A549 (cell line): ENCODE results near the gene ELAVL1. TPM values are rescaled to one million over a fixed set of nuclear protein-coding genes. Genes with fewer than 3 reads are reported as not detected.

ENCODE experiments used
- ATAC-seq, 2 experiments: fragments of 200-7000 bp in 1 of 2; fragments of >200 bp in 1 of 2; cut with Nextera tagmentation in 1 of 2; cut with Tn5 transposase in 1 of 2; 3 replicates each; pipeline versions ENCODE4 v1.8.0 to v1.9.1; 2018 to 2020; ENCODE audit warnings: mild to moderate bottlenecking in 1 of 2, moderate library complexity in 1 of 2
- CTCF ChIA-PET: fragments of 300-600 bp; sonication (Branson Sonifier 250); formaldehyde crosslinking; extraction: SDS; loops from one replicate; lab custom pipeline; 2021; ENCODE audit warnings: antibody characterized with exemption, inconsistent platforms; lab: Yijun Ruan, JAX
- POLR2A ChIA-PET: fragments of 350-600 bp; formaldehyde crosslinking; extraction: SDS; loops from one replicate; lab custom pipeline; 2021; ENCODE audit warnings: antibody characterized with exemption, inconsistent platforms; lab: Yijun Ruan, JAX
- DNase-seq, 2 experiments: peaks; one replicate each; pipeline versions ENCODE4 v3.0.0 to v3.0.0-alpha.2; 2011 to 2016; ENCODE audit warnings: low read depth in 1 of 2, low spot score in 1 of 2
- FAIRE-seq: peaks from 2 replicates; lab custom pipeline; 2011; peaks lifted over from hg19 to GRCh38; lab: Jason Lieb, UNC
- H3K27ac ChIP-seq, 2 experiments: fragments of >200 bp; sonication (Bioruptor Twin); formaldehyde crosslinking; 3 replicates each; pipeline ENCODE4 v1.5.1; 2016 to 2017
- H3K4me1 ChIP-seq: fragments of >200 bp; sonication (Bioruptor Twin); formaldehyde crosslinking; 3 replicates; pipeline ENCODE4 v1.6.1; 2016
- H3K4me2 ChIP-seq: fragments of >200 bp; sonication (Bioruptor Twin); formaldehyde crosslinking; 3 replicates; pipeline ENCODE4 v1.6.1; 2016
- H3K4me3 ChIP-seq: fragments of >200 bp; sonication (Bioruptor Twin); formaldehyde crosslinking; 3 replicates; pipeline ENCODE4 v1.5.1; 2016
- H3K9me3 ChIP-seq: fragments of >200 bp; sonication (Bioruptor Twin); formaldehyde crosslinking; 3 replicates; pipeline ENCODE4 v1.6.1; 2016
- BCL3 ChIP-seq: fragments of >200 bp; sonication (Bioruptor Twin); formaldehyde crosslinking; IDR thresholded peaks from 3 replicates; pipeline ENCODE4 v1.6.1; 2016
- BHLHE40 ChIP-seq: IDR thresholded peaks from 2 replicates; pipeline ENCODE4 v1.6.1; 2012; ENCODE audit warnings: low read depth, low read length, inconsistent platforms
- CBX2 ChIP-seq: fragments of 200-600 bp; sonication (generic); IDR thresholded peaks from 2 replicates; pipeline ENCODE4 v1.6.1; 2016; ENCODE audit warnings: low read depth, mild to moderate bottlenecking, borderline replicate concordance
- CBX8 ChIP-seq: fragments of 200-600 bp; sonication (generic); IDR thresholded peaks from 2 replicates; pipeline ENCODE4 v1.6.1; 2016
- CTCF ChIP-seq: fragments of >200 bp; sonication (Bioruptor Twin); formaldehyde crosslinking; IDR thresholded peaks from 3 replicates; pipeline ENCODE4 v1.5.1; 2016
- E2F6 ChIP-seq: IDR thresholded peaks from 2 replicates; pipeline ENCODE4 v1.6.1; 2012; ENCODE audit warnings: low read depth, borderline replicate concordance
- EHMT2 ChIP-seq: fragments of 200-600 bp; sonication (generic); IDR thresholded peaks from 2 replicates; pipeline ENCODE4 v1.6.1; 2016; ENCODE audit warnings: antibody characterized with exemption, low read depth, mild to moderate bottlenecking, moderate library complexity
- ELK1 ChIP-seq: fragments of 150-350 bp; IDR thresholded peaks from 2 replicates; pipeline ENCODE4 v1.6.1; 2014; ENCODE audit warnings: low read depth, mild to moderate bottlenecking, low read length
- EP300 ChIP-seq, 2 experiments: fragments of >200 bp; sonication (Bioruptor Twin); formaldehyde crosslinking; IDR thresholded peaks; 2 replicates in 1 of 2; 3 replicates in 1 of 2; pipeline ENCODE4 v1.6.1; 2016 to 2017
- ESRRA ChIP-seq: fragments of 150-350 bp; IDR thresholded peaks from 2 replicates; pipeline ENCODE4 v1.6.1; 2014; ENCODE audit warnings: mild to moderate bottlenecking, low read length, borderline replicate concordance
- FOXS1 ChIP-seq: fragments of 250-450 bp; sonication (Bioruptor Pico); IDR thresholded peaks from 2 replicates; pipeline ENCODE4 v1.5.0; 2020; ENCODE audit warnings: mild to moderate bottlenecking, moderate library complexity
- HES2 ChIP-seq: fragments of >200 bp; sonication (Bioruptor Twin); formaldehyde crosslinking; IDR thresholded peaks from 2 replicates; pipeline ENCODE4 v1.6.1; 2016
- HOXB5 ChIP-seq: fragments of 250-450 bp; sonication (Bioruptor Pico); IDR thresholded peaks from 2 replicates; pipeline ENCODE4 v1.5.0; 2020; ENCODE audit warnings: mild to moderate bottlenecking, moderate library complexity
- JUN ChIP-seq, 2 experiments: fragments of >200 bp; sonication (Bioruptor Twin); formaldehyde crosslinking; IDR thresholded peaks; 2 replicates in 1 of 2; 3 replicates in 1 of 2; pipeline ENCODE4 v1.6.1; 2016 to 2017
- JUNB ChIP-seq: fragments of >200 bp; sonication (Bioruptor Twin); formaldehyde crosslinking; IDR thresholded peaks from 2 replicates; pipeline ENCODE4 v1.6.1; 2016
- NFE2L2 ChIP-seq: fragments of 150-350 bp; conservative IDR thresholded peaks from 2 replicates; pipeline ENCODE4 v1.6.1; 2014; ENCODE audit warnings: low read length
- POLR2A ChIP-seq: IDR thresholded peaks from 2 replicates; pipeline ENCODE4 v1.6.1; 2012; ENCODE audit warnings: mild to moderate bottlenecking, low read length
- POLR2AphosphoS2 ChIP-seq: conservative IDR thresholded peaks from 2 replicates; pipeline ENCODE4 v1.6.1; 2012; ENCODE audit warnings: low read length, improper control_type of control experiment, inconsistent platforms
- RARB ChIP-seq: fragments of 250-450 bp; sonication (Bioruptor Pico); IDR thresholded peaks from 2 replicates; pipeline ENCODE4 v1.8.0; 2021; ENCODE audit warnings: mild to moderate bottlenecking, moderate library complexity
- REST ChIP-seq: fragments of 200-600 bp; sonication (generic); IDR thresholded peaks from 2 replicates; pipeline ENCODE4 v1.6.1; 2016; ENCODE audit warnings: antibody characterized with exemption, mild to moderate bottlenecking, moderate library complexity
- RNF2 ChIP-seq: fragments of 200-600 bp; sonication (generic); IDR thresholded peaks from 2 replicates; pipeline ENCODE4 v1.6.1; 2016; ENCODE audit warnings: low read depth, mild to moderate bottlenecking, antibody characterized with exemption, moderate library complexity, borderline replicate concordance
- TFCP2L1 ChIP-seq: fragments of 250-450 bp; sonication (Bioruptor Pico); IDR thresholded peaks from 2 replicates; pipeline ENCODE4 v1.5.0; 2021; ENCODE audit warnings: mild to moderate bottlenecking
- ZC3H11A ChIP-seq: fragments of 450-650 bp; IDR thresholded peaks from 2 replicates; pipeline ENCODE4 v1.6.1; 2014; ENCODE audit warnings: antibody characterized with exemption, mild to moderate bottlenecking
- ZFP36 ChIP-seq: fragments of 450-650 bp; IDR thresholded peaks from 2 replicates; pipeline ENCODE4 v1.6.1; 2014; ENCODE audit warnings: borderline replicate concordance; ENCODE audit not compliant: partially characterized antibody
- WGBS: methylation state at CpG from one replicate; pipeline ENCODE4 v1.1.6; 2017; ENCODE audit errors: missing lambda C conversion rate; 5-methylcytosine and 5-hydroxymethylcytosine counted together
- polyA plus RNA-seq, 4 experiments: library from polyadenylated mRNA; depleted of rRNA in 3 of 4; stranded (reverse); fragments of >200 nt; fragmentation: RNase III in 1 of 4; extraction: RNeasy Plus Mini Kit Qiagen cat#74134 plus additional on column Dnase treatment in 1 of 4; gene quantifications; 2 replicates in 3 of 4; 3 replicates in 1 of 4; pipeline ENCODE4 v1.2.3, GENCODE V29; 2011 to 2017

Gene ELAVL1
- polyA plus RNA-seq, 2 of the 4 experiments (the other 2 are of a cell fraction): 39.3 to 55.6 TPM

GRCh38 chr19:7922836-7923195 lies 82.6 kb downstream of the ELAVL1 start (continued):
- TF ChIP-seq CTCF (no peak), EP300 (IDR thresholded peaks at IDR 0.05) (no peak), FOXS1 (CRISPR knock-in tag) (no peak), JUNB (no peak), BHLHE40 (no peak), JUN (IDR thresholded peaks at IDR 0.05) (no peak), RARB (CRISPR knock-in tag) (no peak), RNF2 (no peak), EHMT2 (no peak), ZC3H11A (no peak), POLR2A (no peak)

GRCh38 chr19:7921967-7922835 lies 83.2 kb downstream of the ELAVL1 start:
- no peak for ATAC-seq
- no peak for FAIRE-seq
- no peaks in the 10 kb centered on the region for H3K9me3 ChIP-seq
- H3K4me3 ChIP-seq: no peak overlapping the region
- CTCF ChIA-PET: interaction anchor here (0.5 to 2.7 kb wide), 6 partner anchors 19 to 72 kb away, joined by 3 to 17 read pairs (median 6); partner anchors contain the start of genes MAP2K7 and TIMM44
- H3K4me1 ChIP-seq: peaks cover 18% of the 10 kb centered on the region
- H3K4me2 ChIP-seq: no peak overlapping the region
- H3K27ac ChIP-seq: no peak overlapping the region
- 94% methylated on average over 11 of the region's 31 CpGs for WGBS
- POLR2A ChIA-PET: no interaction called here
- DNase-seq: no peak
- TF ChIP-seq REST (no peak), CBX2 (no peak), ZFP36 (no peak), HOXB5 (no peak), BCL3 (no peak), TFCP2L1 (CRISPR knock-in tag) (no peak), ESRRA (no peak), E2F6 (no peak), CTCF (no peak), ZC3H11A (no peak), NFE2L2 (no peak), POLR2AphosphoS2 (no peak), ELK1 (no peak), RARB (CRISPR knock-in tag) (no peak), HES2 (no peak), CBX8 (no peak)
